Brain microvascular endothelial cell (primary cell): ENCODE results near the gene MANEAL.

Experiments
- DNase-seq: peaks from one replicate; pipeline ENCODE4 v3.0.0-alpha.2; 2020
- H3K27ac ChIP-seq: fragments of 250-450 bp; sonication (Bioruptor Pico); 2 replicates; pipeline ENCODE4 v1.5.1; 2020; ENCODE audit warnings: mild to moderate bottlenecking, moderate library complexity
- H3K27me3 ChIP-seq: fragments of 250-450 bp; sonication (Bioruptor Pico); replicated peaks from 2 replicates; pipeline ENCODE4 v1.5.1; 2020; ENCODE audit warnings: mild to moderate bottlenecking
- H3K36me3 ChIP-seq: fragments of 250-450 bp; sonication (Bioruptor Pico); replicated peaks from 2 replicates; pipeline ENCODE4 v1.5.1; 2020; ENCODE audit warnings: mild to moderate bottlenecking
- H3K4me3 ChIP-seq: 2 replicates; pipeline ENCODE4 v1.5.1; 2011; ENCODE audit warnings: low read depth, mild to moderate bottlenecking, control low read depth, low read length, moderate library complexity
- in situ Hi-C: cut with HindIII; loops from 2 replicates; pipeline ENCODE4 v1.10.0; 2017; ENCODE audit warnings: low sequenced_read_pairs, low pct_ligation_motif_present
- TF ChIP-seq, protein P1 (sequence below): IDR thresholded peaks from 2 replicates; pipeline ENCODE4 v1.5.1; 2011; ENCODE audit warnings: low read depth, mild to moderate bottlenecking, moderate library complexity, low read length, control low read depth, inconsistent platforms; ENCODE audit errors: missing control alignments

MANEAL gene

DNA sequence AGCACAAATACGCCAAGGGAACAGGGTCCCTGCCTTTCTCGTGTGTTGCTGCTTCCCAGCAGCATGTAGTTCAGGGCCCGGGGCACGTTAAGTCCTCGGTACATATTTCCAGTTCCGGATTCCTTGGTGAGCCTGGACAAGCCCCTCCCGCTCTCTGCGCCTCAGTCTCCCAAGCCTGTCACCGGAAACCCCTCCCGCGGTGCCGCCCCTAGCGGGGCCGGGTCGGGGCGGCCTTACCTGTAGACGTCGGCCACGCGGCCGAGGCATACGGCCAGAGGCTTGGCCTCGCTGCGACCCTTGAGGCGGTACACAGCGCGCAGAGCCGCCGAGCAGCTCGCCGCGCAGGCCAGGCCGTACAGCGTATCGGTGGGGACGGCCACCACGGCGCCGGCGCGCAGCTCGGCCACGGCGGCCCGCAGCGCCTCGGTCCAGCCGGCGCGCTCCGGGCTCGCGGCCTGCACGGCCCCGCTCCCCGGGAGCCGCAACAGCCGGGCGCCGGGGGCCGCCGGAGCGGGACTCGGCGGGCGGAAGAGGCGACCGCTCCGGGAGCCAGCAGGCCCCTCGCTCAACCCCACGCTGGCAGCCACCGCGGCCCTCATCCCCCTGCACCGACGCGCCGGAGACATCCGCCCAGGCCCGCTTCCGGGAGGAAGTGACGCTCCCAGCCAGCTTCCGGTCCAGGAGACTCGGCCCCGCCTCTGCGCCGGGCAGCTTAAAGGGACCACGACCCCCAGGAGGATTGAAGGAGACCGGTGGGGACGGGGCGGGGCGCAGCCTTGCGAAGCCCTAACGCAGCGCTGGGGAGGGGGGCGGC, 14.1 kb downstream of the MANEAL start, which contains the start of the genes C1orf122 and YRDC:
TSS of gene C1orf122 (plus strand) at position 236 of the 814 bp plus-strand sequence. CDS start 615 bp downstream, outside the sequence.
TSS of gene YRDC (minus strand) at position 654 of the 814 bp plus-strand sequence. CDS start at position 626, 28 bp downstream.
- Histone ChIP-seq H3K27ac (peak within 1 kb of the TSS; percentile 71), H3K36me3 (peaks cover 41% of the 10 kb centered on the region), H3K4me3 (peak within 1 kb of the TSS; percentile 79), H3K27me3 (no peaks in the 10 kb centered on the region)
- DNase-seq: peak; percentile 88
- TF ChIP-seq, protein P1, sequence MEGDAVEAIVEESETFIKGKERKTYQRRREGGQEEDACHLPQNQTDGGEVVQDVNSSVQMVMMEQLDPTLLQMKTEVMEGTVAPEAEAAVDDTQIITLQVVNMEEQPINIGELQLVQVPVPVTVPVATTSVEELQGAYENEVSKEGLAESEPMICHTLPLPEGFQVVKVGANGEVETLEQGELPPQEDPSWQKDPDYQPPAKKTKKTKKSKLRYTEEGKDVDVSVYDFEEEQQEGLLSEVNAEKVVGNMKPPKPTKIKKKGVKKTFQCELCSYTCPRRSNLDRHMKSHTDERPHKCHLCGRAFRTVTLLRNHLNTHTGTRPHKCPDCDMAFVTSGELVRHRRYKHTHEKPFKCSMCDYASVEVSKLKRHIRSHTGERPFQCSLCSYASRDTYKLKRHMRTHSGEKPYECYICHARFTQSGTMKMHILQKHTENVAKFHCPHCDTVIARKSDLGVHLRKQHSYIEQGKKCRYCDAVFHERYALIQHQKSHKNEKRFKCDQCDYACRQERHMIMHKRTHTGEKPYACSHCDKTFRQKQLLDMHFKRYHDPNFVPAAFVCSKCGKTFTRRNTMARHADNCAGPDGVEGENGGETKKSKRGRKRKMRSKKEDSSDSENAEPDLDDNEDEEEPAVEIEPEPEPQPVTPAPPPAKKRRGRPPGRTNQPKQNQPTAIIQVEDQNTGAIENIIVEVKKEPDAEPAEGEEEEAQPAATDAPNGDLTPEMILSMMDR: no peak
- in situ Hi-C loops: no loop called here

DNA sequence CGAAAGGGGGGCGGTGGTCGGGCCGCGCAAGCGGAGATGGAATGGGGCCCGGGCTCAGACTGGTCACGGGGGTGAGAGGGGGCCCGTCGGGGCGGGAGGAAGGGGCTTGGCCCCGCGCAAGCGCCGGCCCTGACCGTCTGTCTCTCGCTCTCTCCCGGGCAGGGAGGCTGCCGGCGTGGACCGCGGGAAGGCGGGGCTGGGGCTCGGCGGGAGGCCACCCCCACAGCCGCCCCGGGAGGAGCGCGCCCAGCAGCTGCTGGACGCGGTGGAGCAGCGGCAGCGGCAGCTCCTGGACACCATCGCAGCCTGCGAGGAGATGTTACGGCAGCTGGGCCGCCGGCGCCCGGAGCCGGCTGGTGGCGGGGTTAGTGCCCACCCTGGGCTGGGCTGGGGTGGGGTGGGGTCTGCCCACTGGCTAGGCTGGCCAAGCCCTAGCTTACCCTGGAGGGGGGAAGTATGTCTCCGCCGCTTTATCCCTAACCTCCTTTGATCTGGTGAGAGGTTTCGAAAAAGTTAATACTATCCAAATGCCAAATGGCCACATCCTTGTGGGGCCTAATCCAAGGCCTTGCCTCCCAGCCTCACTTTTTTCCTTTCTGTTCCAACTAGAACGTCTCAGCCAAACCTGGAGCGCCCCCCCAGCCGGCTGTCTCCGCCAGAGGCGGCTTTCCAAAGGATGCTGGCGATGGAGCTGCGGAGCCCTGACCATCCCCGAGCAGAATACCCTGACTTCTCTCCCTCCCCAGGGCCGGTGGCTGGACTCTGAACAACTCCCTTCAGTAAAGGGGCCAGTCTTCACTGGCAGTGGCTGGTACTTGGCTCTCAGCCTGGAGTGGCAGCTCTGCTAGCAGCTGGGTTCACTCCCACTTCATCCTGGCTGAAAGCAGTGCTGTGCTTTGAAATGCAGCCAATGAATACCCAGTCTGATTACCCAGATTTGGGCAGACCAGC, 15.0 kb downstream of the MANEAL start:
- peak overlapping the region; percentile 79 for H3K4me3 ChIP-seq
- in situ Hi-C loops: no loop called here
- H3K27me3 ChIP-seq: no peaks in the 10 kb centered on the region
- peak overlapping the region; percentile 71 for H3K27ac ChIP-seq
- peak; percentile 53 for DNase-seq
- peaks cover 32% of the 10 kb centered on the region for H3K36me3 ChIP-seq
- TF ChIP-seq, protein P1: no peak

DNA sequence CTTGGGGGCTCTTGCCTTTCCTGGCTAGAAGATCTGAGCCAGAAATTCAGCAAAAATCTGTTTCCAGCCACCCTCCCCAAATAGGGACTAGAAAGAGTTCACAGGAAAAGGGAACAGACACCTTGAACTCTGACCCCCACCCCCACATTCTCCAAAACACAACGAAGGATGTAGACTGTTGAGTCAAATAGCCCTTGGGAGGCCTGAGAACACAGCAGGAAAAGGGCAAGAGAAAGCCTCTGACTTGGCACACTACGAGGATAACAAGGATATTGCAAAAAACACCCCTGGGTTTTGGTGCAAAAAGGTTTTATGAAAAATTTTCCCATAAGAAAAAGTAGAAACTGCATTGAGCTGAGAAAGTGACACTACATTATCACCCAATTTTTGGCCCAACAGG, 16.3 kb downstream of the MANEAL start:
- H3K4me3 ChIP-seq: no peak overlapping the region
- no peaks in the 10 kb centered on the region for H3K27me3 ChIP-seq
- no peak for DNase-seq
- in situ Hi-C loops: no loop called here
- TF ChIP-seq, protein P1: no peak
- peaks cover 24% of the 10 kb centered on the region for H3K36me3 ChIP-seq
- no peak overlapping the region for H3K27ac ChIP-seq

DNA sequence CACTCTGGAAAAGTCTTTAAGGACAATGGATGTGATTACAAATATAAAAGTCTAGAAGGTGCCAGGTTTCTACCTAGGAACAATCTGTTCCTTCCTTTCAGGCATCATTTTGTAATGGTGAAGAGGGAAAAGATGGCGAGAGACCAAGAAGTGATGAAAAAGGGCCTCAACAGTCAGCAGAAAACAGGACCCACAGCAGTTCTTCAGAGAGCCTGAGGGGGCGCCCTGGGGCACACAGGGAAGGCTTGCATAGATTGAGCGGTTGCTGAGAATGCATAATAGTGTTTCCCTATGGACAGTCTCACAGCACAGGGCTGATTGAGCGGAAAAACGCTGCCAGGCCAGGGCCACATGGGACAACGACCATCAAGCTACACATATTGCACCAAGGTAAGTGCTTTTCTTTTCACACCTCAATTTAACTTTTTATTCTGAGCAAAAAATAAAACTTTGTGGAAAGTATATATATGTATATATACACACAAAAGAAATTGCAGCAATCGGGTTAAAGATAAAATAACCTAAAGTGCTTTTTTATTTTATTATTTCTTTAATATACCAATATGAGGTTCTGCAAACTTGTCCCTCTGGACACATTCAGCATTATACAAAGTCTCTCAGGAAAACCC, 17.5 kb downstream of the MANEAL start:
- TF ChIP-seq, protein P1: peak; percentile 97
- Histone ChIP-seq H3K36me3 (peaks cover 18% of the 10 kb centered on the region), H3K27me3 (no peaks in the 10 kb centered on the region), H3K4me3 (no peak overlapping the region), H3K27ac (no peak overlapping the region)
- in situ Hi-C loops: no loop called here
- peak; percentile 83 for DNase-seq

DNA sequence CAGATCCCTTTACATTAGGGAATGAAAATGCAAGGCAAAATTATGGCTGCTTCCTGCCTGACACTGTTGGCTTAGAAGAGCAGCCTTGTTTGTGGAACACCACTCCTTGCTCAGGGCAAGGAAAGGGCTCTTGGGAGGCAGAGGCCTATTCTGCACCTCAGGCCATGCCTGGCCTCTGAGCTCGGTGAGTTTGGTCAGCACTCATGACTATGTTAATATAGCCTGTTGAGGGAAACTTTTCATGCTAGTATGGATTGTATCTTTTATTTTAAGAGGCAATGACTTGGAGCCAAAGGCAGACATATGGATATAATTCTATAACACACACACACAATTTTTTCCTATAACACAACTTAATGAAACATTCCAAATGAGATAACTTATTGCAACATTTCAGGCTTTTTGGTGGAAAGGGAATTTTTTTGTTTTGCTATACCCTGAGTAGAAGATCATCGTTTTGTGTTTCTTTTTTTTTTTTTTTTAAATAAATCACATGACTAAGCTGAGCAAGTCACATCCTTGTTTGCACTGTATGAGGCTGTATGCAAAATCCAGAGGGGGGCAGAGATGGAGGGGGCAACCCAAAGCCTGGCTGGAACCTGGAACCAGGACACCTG, 20.0 kb downstream of the MANEAL start:
- no peak overlapping the region for H3K27ac ChIP-seq
- TF ChIP-seq, protein P1: no peak
- H3K4me3 ChIP-seq: no peak overlapping the region
- in situ Hi-C loops: no loop called here
- no peak for DNase-seq
- H3K36me3 ChIP-seq: peaks cover 23% of the 10 kb centered on the region
- H3K27me3 ChIP-seq: no peaks in the 10 kb centered on the region
